ENCODE results near the gene LY6G6D. TPM values are rescaled to one million over a fixed set of nuclear protein-coding genes. Genes with fewer than 3 reads are reported as not detected.

Gene LY6G6D
- total RNA-seq, 1 donor from 2014 or later, result not detected

GRCh38 chr6:31729979-31730630 lies 15.0 kb downstream of the LY6G6D start:
- Mint-ChIP-seq H3K27me3 (ENCODE audit: unreplicated experiment) (no peaks in the 10 kb centered on the region), H3K9me3 (ENCODE audit: unreplicated experiment) (no peaks in the 10 kb centered on the region), H3K27ac (ENCODE audit: unreplicated experiment) (peak overlapping the region; percentile 95), H3K4me1 (ENCODE audit: unreplicated experiment) (peaks cover 41% of the 10 kb centered on the region), H3K4me3 (ENCODE audit: unreplicated experiment) (peak overlapping the region; percentile 99), H3K36me3 (ENCODE audit: unreplicated experiment) (peaks cover 42% of the 10 kb centered on the region)
- TF ChIP-seq, protein P1, sequence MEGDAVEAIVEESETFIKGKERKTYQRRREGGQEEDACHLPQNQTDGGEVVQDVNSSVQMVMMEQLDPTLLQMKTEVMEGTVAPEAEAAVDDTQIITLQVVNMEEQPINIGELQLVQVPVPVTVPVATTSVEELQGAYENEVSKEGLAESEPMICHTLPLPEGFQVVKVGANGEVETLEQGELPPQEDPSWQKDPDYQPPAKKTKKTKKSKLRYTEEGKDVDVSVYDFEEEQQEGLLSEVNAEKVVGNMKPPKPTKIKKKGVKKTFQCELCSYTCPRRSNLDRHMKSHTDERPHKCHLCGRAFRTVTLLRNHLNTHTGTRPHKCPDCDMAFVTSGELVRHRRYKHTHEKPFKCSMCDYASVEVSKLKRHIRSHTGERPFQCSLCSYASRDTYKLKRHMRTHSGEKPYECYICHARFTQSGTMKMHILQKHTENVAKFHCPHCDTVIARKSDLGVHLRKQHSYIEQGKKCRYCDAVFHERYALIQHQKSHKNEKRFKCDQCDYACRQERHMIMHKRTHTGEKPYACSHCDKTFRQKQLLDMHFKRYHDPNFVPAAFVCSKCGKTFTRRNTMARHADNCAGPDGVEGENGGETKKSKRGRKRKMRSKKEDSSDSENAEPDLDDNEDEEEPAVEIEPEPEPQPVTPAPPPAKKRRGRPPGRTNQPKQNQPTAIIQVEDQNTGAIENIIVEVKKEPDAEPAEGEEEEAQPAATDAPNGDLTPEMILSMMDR (IDR thresholded peaks at IDR 0.05), result no peak
- DNase-seq (ENCODE audit: extremely low spot score, unreplicated experiment), result peak; percentile 96

- peaks cover 43% of the 10 kb centered on the region for H3K4me1 Mint-ChIP-seq (ENCODE audit: unreplicated experiment)
- H3K36me3 Mint-ChIP-seq (ENCODE audit: unreplicated experiment), result peaks cover 40% of the 10 kb centered on the region
- no peaks in the 10 kb centered on the region for H3K27me3 Mint-ChIP-seq (ENCODE audit: unreplicated experiment)
- peak overlapping the region; percentile 99 for H3K4me3 Mint-ChIP-seq (ENCODE audit: unreplicated experiment)
- TF ChIP-seq, protein P1 (IDR thresholded peaks at IDR 0.05), result no peak
- H3K9me3 Mint-ChIP-seq (ENCODE audit: unreplicated experiment), result no peaks in the 10 kb centered on the region
- H3K27ac Mint-ChIP-seq (ENCODE audit: unreplicated experiment), result peak overlapping the region; percentile 95
- no peak for DNase-seq (ENCODE audit: extremely low spot score, unreplicated experiment)
Measured at GRCh38 chr6:31730631-31731086, 15.5 kb downstream of the LY6G6D start.

- no peak overlapping the region for H3K4me3 Mint-ChIP-seq (ENCODE audit: unreplicated experiment)
Measured at GRCh38 chr6:31732029-31732428, 16.9 kb downstream of the LY6G6D start.

GRCh38 chr6:31733734-31734133 lies 18.6 kb downstream of the LY6G6D start:
- H3K4me3 Mint-ChIP-seq (ENCODE audit: unreplicated experiment), result peak overlapping the region; percentile 99
- H3K4me1 Mint-ChIP-seq (ENCODE audit: unreplicated experiment), result peaks cover 61% of the 10 kb centered on the region
- H3K36me3 Mint-ChIP-seq (ENCODE audit: unreplicated experiment), result peaks cover 21% of the 10 kb centered on the region
- H3K27ac Mint-ChIP-seq (ENCODE audit: unreplicated experiment), result peak overlapping the region; percentile 96
- TF ChIP-seq, protein P1 (IDR thresholded peaks at IDR 0.05), result no peak
- no peak for DNase-seq (ENCODE audit: extremely low spot score, unreplicated experiment)
- H3K9me3 Mint-ChIP-seq (ENCODE audit: unreplicated experiment), result no peaks in the 10 kb centered on the region
- H3K27me3 Mint-ChIP-seq (ENCODE audit: unreplicated experiment), result no peaks in the 10 kb centered on the region

More at GRCh38 chr6:31732029-31732428, 16.9 kb downstream of the LY6G6D start:
- Mint-ChIP-seq H3K27ac (ENCODE audit: unreplicated experiment) (peak overlapping the region; percentile 1), H3K36me3 (ENCODE audit: unreplicated experiment) (peaks cover 27% of the 10 kb centered on the region), H3K4me1 (ENCODE audit: unreplicated experiment) (peaks cover 49% of the 10 kb centered on the region), H3K27me3 (ENCODE audit: unreplicated experiment) (no peaks in the 10 kb centered on the region), H3K9me3 (ENCODE audit: unreplicated experiment) (no peaks in the 10 kb centered on the region)
- DNase-seq (ENCODE audit: extremely low spot score, unreplicated experiment), result no peak
- TF ChIP-seq, protein P1 (IDR thresholded peaks at IDR 0.05), result no peak

DNA sequence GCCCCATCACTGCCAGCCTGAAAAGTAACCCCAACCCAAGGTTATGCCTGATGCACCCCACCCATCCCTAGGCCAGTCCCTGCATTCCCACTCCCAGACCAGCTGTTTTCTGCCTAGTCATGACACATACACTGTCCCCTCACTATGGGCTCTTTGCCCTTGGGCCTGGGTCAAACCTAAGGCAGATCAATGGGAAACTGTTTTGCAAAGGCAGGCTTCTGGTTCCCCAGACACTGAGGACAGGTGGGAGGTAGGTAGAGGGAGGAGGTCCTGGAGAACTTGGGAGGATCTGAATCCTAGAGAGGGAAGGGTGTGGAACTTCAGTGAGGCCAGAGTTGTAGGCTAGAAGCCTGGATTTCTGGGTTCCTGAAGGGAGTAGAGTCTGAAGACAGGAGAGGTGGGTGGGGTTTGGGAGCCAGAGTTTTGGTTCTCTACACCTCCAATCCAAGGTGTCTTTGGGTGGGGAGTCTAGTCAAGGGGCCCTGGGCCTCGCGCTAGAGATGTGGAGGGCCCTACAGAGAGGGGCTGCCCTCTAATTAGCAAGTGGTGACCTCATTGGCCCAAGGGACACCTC lies 19.2 kb downstream of the LY6G6D start:
- Mint-ChIP-seq H3K4me1 (ENCODE audit: unreplicated experiment) (peaks cover 58% of the 10 kb centered on the region), H3K4me3 (ENCODE audit: unreplicated experiment) (peak overlapping the region; percentile 99), H3K27ac (ENCODE audit: unreplicated experiment) (peak overlapping the region; percentile 96), H3K36me3 (ENCODE audit: unreplicated experiment) (peaks cover 21% of the 10 kb centered on the region), H3K27me3 (ENCODE audit: unreplicated experiment) (no peaks in the 10 kb centered on the region), H3K9me3 (ENCODE audit: unreplicated experiment) (no peaks in the 10 kb centered on the region)
- TF ChIP-seq, protein P1 (IDR thresholded peaks at IDR 0.05), result no peak
- no peak for DNase-seq (ENCODE audit: extremely low spot score, unreplicated experiment)
